ENCODE results near the gene RNF220. TPM values are rescaled to one million over a fixed set of nuclear protein-coding genes. Genes with fewer than 3 reads are reported as not detected.

The RNF220 gene
- total and polyA plus RNA-seq, 2 of the 4 experiments (the other 2 are of a cell fraction) = 71.8 to 77.1 TPM

- Histone ChIP-seq H3K23ac (ENCODE audit: low read depth, low read length) (no peak overlapping the region), H2BK15ac (ENCODE audit: low read depth, low read length) (no peak overlapping the region), H3K4me3 (ENCODE audit: insufficient read depth, low read depth, low read length) (peak overlapping the region; percentile 38), H3K27ac (ENCODE audit: insufficient read depth, low read length) (no peak overlapping the region), H2AK9ac (replicated peaks; ENCODE audit: low read depth, low read length, poor library complexity) (no peak overlapping the region), H4K91ac (ENCODE audit: insufficient read depth, low read depth, low read length) (no peak overlapping the region), H3K4me1 (ENCODE audit: control insufficient read depth, insufficient read depth, low read length) (peaks cover 16% of the 10 kb centered on the region), H3K9me1 (ENCODE audit: insufficient read depth, low read length) (peaks cover 12% of the 10 kb centered on the region; the same call in 1 of the 2 replicates), H3K36me3 (ENCODE audit: control insufficient read depth, insufficient read depth, low read length) (no peaks in the 10 kb centered on the region), H4K20me1 (ENCODE audit: insufficient read depth, low read length) (no peaks in the 10 kb centered on the region), H2BK5ac (ENCODE audit: low read depth, low read length, poor library complexity, severe bottlenecking) (no peak overlapping the region), H3K18ac (ENCODE audit: low read depth, low read length) (no peak overlapping the region), H3K9ac (ENCODE audit: low read depth, low read length) (no peak overlapping the region), H4K8ac (ENCODE audit: low read depth in 2 of 2, low read length in 2 of 2) (peak overlapping the region in 1 of 2 experiments; percentile 17; a peak in 1 of 4 replicates), H3K9me3 (ENCODE audit: control insufficient read depth, insufficient read depth, low read length) (no peaks in the 10 kb centered on the region), H3K27me3 (ENCODE audit: control insufficient read depth, insufficient read depth, low read length) (peaks cover 34% of the 10 kb centered on the region), H3K14ac (replicated peaks; ENCODE audit: low read depth, low read length) (no peak overlapping the region), H2AK5ac (ENCODE audit: low read depth, low read length) (no peak overlapping the region), H3K56ac (ENCODE audit: extremely low read depth, insufficient read depth, low read length) (no peak overlapping the region), H4K5ac (ENCODE audit: low read depth, low read length) (no peak overlapping the region), H3K4me2 (ENCODE audit: low read depth, low read length) (peak overlapping the region; percentile 78; the same call in 1 of the 2 replicates), H2BK120ac (ENCODE audit: low read depth, low read length) (no peak overlapping the region), H3K4ac (ENCODE audit: low read depth, low read length) (no peak overlapping the region), H3K79me1 (ENCODE audit: low read depth in 1 of 2, low read length in 2 of 2) (no peaks in the 10 kb centered on the region), H2BK20ac (ENCODE audit: low read depth, low read length) (no peak overlapping the region), H2AFZ (replicated peaks; ENCODE audit: low read length, poor library complexity) (peak overlapping the region; percentile 86)
- BruUV-seq (replicated peaks) = no TSS peak
- in situ Hi-C loops (cut with MboI; ENCODE audit: low sequenced_read_pairs) = no loop called here
- no CpG with 5 or more reads among the region's 4 CpGs for WGBS, 2 experiments (ENCODE audit: extremely low coverage in 2 of 2, insufficient read length in 1 of 2)
- intact Hi-C loops (cut with micrococcal nuclease) = no loop called here
- ATAC-seq (ENCODE audit: low read depth) = no peak
- TF ChIP-seq RAD21 (IDR thresholded peaks at IDR 0.05; ENCODE audit: low read length) = no peak
- TF ChIP-seq RCOR1 (IDR thresholded peaks at IDR 0.05; ENCODE audit: insufficient replicate concordance, low read length) = no peak
- no peak for TF ChIP-seq POLR2A (IDR thresholded peaks at IDR 0.05; ENCODE audit: low read depth, low read length)
- TF ChIP-seq MAFK (IDR thresholded peaks at IDR 0.05; ENCODE audit: low read depth, low read length) = no peak
- no peak for TF ChIP-seq CHD1 (IDR thresholded peaks at IDR 0.05; ENCODE audit: low read depth, low read length)
- no peak for DNase-seq
- dilution Hi-C loops (cut with HindIII; ENCODE audit: low sequenced_read_pairs, unreplicated experiment) = no loop called here
- POLR2A ChIA-PET (ENCODE audit: unreplicated experiment) = no interaction called here
- CTCF ChIA-PET = no interaction called here
Measured at GRCh38 chr1:44616284-44616990, 211.4 kb downstream of the RNF220 start.
